ENCODE measurements around the gene SKI.

- TF ChIP-seq CTCF (conservative IDR thresholded peaks at IDR 0.05; ENCODE audit: low read depth, low read length) (no peak), POLR2A (IDR thresholded peaks at IDR 0.05; ENCODE audit: low read depth, low read length) (no peak), USF2 (IDR thresholded peaks at IDR 0.05; ENCODE audit: low read depth, low read length) (no peak), MXI1 (IDR thresholded peaks at IDR 0.05; ENCODE audit: borderline replicate concordance, low read depth, low read length) (no peak), BHLHE40 (IDR thresholded peaks at IDR 0.05; ENCODE audit: low read depth, low read length) (no peak), SMC3 (IDR thresholded peaks at IDR 0.05; ENCODE audit: low read depth, low read length) (no peak), RAD21 (IDR thresholded peaks at IDR 0.05; ENCODE audit: low read length) (no peak), RFX5 (IDR thresholded peaks at IDR 0.05; ENCODE audit: low read depth, low read length) (no peak), MAFK (IDR thresholded peaks at IDR 0.05; ENCODE audit: low read depth, low read length) (no peak), ELK1 (IDR thresholded peaks at IDR 0.05; ENCODE audit: borderline replicate concordance, low read depth, low read length) (no peak), RCOR1 (IDR thresholded peaks at IDR 0.05; ENCODE audit: insufficient replicate concordance, low read length) (no peak), CEBPB (IDR thresholded peaks at IDR 0.05; ENCODE audit: low read depth, low read length) (no peak)
Observed at GRCh38 chr1:2299131-2299627, 71.1 kb downstream of the SKI start.
